Adipocyte (in vitro differentiated cells): ENCODE data around the gene IRF2BPL.

ENCODE experiments used
- DNase-seq: peaks from one replicate; pipeline ENCODE4 v3.0.0-alpha.2; 2015; ENCODE audit warnings: low read depth
- H3K27me3 ChIP-seq: replicated peaks from 2 replicates; pipeline ENCODE4 v1.7.0; 2013; ENCODE audit warnings: mild to moderate bottlenecking, low read length, moderate library complexity; ENCODE audit not compliant: control insufficient read depth, insufficient read depth
- H3K36me3 ChIP-seq: 2 replicates; pipeline ENCODE4 v1.7.0; 2013; ENCODE audit warnings: low read length, mild to moderate bottlenecking, moderate library complexity; ENCODE audit not compliant: control insufficient read depth, insufficient read depth, severe bottlenecking
- H3K4me1 ChIP-seq: 2 replicates; pipeline ENCODE4 v1.7.0; 2013; ENCODE audit warnings: mild to moderate bottlenecking, low read length, moderate library complexity; ENCODE audit not compliant: control insufficient read depth, insufficient read depth
- H3K4me3 ChIP-seq: 2 replicates; pipeline ENCODE4 v1.7.0; 2013; ENCODE audit warnings: mild to moderate bottlenecking, low read length, moderate library complexity
- H3K9ac ChIP-seq: 2 replicates; pipeline ENCODE4 v1.7.0; 2013; ENCODE audit warnings: mild to moderate bottlenecking, low read length, moderate library complexity
- H3K9me3 ChIP-seq: 2 replicates; pipeline ENCODE4 v1.7.0; 2013; ENCODE audit warnings: mild to moderate bottlenecking, low read length, moderate library complexity; ENCODE audit not compliant: control insufficient read depth

Gene IRF2BPL

DNA sequence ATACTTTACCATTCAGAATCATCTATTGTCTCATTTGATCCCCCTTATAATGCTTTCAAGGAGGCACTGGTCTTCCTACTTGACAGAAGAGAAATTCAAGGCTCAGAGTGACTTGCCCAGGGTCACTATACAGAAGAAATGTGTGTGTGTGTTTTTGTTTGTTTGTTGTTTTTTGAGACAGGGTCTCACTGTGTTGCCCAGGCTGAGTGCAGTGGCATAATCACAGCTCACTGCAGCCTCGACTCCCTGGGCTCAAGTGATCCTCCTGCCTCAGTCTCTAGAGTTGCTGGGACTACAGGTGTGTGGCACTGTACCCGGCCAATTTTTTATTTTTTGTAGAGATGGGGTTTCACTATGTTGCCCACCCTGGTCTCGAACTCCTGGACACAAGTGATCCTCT lies 22.9 kb downstream of the IRF2BPL start:
- Histone ChIP-seq H3K9me3 (no peaks in the 10 kb centered on the region), H3K9ac (no peak overlapping the region), H3K36me3 (no peaks in the 10 kb centered on the region), H3K27me3 (no peaks in the 10 kb centered on the region), H3K4me1 (peaks cover 30% of the 10 kb centered on the region), H3K4me3 (no peak overlapping the region)
- DNase-seq, result no peak

DNA sequence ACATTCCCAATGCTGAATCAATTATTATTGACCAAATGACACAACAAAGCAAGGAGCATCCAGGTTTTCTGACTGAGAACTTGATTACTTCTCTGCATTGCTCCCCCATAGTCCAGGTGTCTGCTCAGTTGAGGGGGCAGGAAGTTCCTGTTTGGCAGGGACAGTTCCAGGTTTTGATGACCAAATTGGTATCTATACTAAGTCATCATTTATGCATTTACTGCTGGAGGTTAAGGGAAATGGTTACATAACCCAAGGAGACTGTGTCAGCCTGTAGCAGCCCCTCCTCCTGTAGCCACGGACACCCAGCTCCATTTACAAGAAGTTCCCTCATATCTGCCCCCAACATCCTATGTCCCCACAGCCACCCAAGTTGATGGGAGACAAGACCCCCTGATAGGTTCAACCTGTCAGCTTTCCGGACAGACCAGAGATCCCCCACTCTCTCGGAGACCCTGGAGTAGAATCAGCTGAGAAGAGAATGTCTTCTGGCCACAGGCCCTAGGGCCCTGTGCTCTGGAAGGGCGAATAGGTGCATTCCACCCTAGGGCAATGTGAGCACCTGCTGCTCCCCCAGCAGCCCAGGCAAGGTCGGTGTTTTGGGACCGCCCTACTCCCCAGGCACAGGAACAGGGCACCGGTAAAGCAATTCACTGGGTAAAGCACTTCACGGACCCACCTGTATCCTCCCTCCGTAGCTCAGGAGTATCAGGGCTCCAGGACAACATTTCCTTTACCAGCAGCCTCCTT lies 23.6 kb downstream of the IRF2BPL start:
- peaks cover 33% of the 10 kb centered on the region for H3K4me1 ChIP-seq
- H3K27me3 ChIP-seq, result no peaks in the 10 kb centered on the region
- no peaks in the 10 kb centered on the region for H3K36me3 ChIP-seq
- no peak overlapping the region for H3K4me3 ChIP-seq
- DNase-seq, result no peak
- H3K9me3 ChIP-seq, result no peaks in the 10 kb centered on the region
- H3K9ac ChIP-seq, result no peak overlapping the region

DNA sequence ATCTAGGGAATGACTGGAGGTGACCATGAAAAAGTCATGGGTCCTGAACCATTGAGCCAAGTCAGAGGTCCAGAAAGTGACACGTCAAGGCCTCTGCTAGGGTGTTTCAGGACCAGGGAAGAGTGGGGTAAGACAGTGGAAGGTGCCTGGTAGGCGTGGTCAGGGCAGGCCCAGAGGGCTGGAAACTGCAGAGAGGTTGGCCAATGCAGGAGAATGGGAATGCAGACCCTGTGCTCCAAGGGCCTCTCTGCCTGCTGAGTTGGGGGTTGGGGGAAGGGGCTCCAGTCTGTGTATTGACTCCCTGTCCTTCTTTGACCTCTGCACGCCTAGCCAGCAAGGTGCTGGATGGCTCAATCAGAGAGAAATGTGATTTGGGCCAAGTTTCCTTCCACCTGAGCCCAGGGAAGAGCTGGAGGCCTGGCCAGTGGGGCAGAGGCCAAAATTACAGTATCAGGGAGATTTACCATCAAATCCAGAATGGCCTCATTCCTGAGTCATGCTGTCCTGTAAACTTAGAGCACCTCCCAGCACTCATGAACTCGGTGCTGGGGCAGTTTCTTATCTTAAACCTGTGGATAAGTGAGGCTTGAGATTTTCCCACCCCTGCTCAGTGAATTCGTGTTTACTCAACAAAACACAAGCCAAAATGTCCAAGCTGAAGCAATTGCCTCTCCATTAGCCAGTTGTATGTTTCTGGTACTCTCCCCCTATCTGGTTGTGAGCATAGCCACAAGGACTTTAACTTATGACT lies 24.4 kb downstream of the IRF2BPL start:
- no peak overlapping the region for H3K4me3 ChIP-seq
- H3K4me1 ChIP-seq, result peaks cover 28% of the 10 kb centered on the region
- H3K27me3 ChIP-seq, result no peaks in the 10 kb centered on the region
- DNase-seq, result peak; percentile 5
- no peaks in the 10 kb centered on the region for H3K9me3 ChIP-seq
- H3K36me3 ChIP-seq, result no peaks in the 10 kb centered on the region
- no peak overlapping the region for H3K9ac ChIP-seq

DNA sequence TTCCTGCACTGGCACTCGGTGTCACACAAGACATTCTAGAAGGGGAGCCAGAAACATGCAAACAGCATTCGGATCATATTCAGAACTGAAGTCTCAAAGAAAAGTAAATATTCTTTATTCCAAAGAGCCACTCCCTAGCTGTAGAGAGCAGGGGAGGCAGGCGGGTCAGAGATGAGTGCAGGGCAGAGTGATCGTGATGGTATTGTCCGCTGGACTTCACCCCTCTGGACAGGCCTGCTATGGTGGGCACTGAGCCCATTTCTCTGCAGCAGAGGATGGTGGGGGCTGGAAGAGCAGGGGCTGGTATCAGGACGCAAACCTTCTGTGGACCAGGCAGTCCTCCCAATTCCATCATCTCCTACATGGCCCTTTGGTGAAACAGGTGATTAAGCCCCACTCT lies 25.6 kb downstream of the IRF2BPL start:
- Histone ChIP-seq H3K9me3 (no peaks in the 10 kb centered on the region), H3K9ac (no peak overlapping the region), H3K4me1 (peaks cover 19% of the 10 kb centered on the region), H3K4me3 (no peak overlapping the region), H3K27me3 (no peaks in the 10 kb centered on the region), H3K36me3 (no peaks in the 10 kb centered on the region)
- DNase-seq, result no peak

DNA sequence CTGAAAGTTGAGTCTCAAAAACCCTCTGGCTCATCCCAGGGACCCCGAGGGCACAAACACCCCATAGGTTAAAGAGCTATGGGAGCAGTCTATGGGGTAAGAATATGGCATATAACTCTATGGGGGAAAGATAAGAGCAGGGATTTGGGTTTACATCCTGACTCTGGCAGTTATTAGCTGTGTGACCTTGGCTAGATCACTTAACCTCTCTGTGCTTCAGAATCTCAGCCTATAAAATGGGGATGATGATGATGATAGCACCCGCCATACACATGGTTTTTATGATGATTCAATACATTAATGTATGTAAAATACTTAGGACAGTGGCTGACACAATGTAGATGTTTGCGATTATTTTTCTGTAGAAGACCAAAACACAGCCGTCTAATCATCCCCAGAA lies 26.2 kb downstream of the IRF2BPL start:
- H3K9ac ChIP-seq, result no peak overlapping the region
- no peaks in the 10 kb centered on the region for H3K9me3 ChIP-seq
- H3K27me3 ChIP-seq, result no peaks in the 10 kb centered on the region
- no peak overlapping the region for H3K4me3 ChIP-seq
- no peak for DNase-seq
- H3K36me3 ChIP-seq, result no peaks in the 10 kb centered on the region
- peaks cover 14% of the 10 kb centered on the region for H3K4me1 ChIP-seq

DNA sequence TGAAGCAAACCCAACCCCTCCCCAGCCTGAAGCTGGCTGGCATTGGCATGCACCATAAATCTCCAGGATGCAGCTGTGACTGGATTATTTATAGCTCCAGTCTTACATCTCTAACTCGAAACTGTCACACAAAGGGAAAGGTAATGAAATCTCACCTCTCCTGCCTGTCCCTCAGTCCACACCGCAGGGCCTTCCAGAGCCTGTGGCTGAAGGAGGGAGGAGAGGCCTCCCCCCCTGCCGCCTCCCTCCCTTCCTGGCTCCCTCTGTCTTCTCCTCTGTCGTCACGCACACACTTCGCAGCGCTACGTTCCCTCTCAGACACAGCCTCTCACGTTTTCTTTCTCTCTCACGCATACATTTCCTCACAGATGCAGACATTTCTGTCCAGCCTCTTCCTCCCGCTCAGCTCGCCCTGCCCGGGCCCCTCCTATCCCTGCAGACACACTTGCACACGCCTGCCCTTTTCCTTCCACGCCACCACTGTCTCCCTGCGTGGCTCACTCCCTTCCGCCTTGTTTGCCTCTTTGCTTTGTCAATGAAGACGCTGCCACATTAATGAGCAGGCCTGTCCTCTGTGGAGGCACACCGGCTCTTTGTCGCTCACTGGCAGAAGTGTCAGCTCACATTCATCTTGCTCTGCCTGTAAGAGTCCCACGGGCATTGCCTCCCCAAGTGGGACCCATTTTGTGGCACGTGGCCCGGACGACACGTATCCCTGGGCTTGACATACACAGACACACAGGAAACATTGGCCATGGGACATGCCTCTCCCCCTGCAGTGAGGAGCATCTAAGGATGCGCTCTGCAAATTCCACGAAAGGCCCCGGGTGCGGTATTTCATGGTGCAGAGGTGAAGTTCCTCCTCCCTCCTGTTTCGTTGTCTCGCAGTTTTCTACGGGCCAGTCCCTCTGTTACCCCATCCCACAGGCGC lies 27.9 kb downstream of the IRF2BPL start:
- peak; percentile 62 for DNase-seq

DNA sequence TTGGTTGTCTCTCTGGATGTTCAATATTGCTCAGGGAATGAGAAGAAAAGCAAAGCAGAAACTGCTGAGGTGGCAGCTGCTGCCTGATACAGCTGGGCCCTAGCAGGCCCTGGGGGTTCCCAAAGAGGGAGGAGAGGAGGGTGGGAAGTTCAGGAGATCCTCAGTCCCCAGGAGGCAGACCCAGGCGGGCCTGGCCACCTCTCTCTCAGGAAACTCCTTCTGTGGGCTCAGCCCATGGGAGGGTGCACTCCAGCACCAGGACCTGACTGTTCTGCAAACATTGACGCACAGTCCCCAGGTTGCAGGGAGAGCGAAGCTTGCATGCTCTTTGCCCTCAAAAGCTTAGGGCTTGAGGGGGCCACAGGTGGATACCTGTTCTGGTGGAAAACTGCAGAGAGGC lies 29.6 kb downstream of the IRF2BPL start:
- H3K27me3 ChIP-seq, result no peaks in the 10 kb centered on the region
- H3K9me3 ChIP-seq, result no peaks in the 10 kb centered on the region
- no peak overlapping the region for H3K9ac ChIP-seq
- H3K4me1 ChIP-seq, result peaks cover 8% of the 10 kb centered on the region
- H3K4me3 ChIP-seq, result no peak overlapping the region
- no peaks in the 10 kb centered on the region for H3K36me3 ChIP-seq
- DNase-seq, result no peak

More for the DNA sequence above, 27.9 kb downstream of the IRF2BPL start:
- no peaks in the 10 kb centered on the region for H3K9me3 ChIP-seq
- no peaks in the 10 kb centered on the region for H3K27me3 ChIP-seq
- H3K4me3 ChIP-seq, result peak overlapping the region; percentile 59
- H3K9ac ChIP-seq, result peak overlapping the region; percentile 69
- peaks cover 8% of the 10 kb centered on the region for H3K4me1 ChIP-seq
- no peaks in the 10 kb centered on the region for H3K36me3 ChIP-seq

DNA sequence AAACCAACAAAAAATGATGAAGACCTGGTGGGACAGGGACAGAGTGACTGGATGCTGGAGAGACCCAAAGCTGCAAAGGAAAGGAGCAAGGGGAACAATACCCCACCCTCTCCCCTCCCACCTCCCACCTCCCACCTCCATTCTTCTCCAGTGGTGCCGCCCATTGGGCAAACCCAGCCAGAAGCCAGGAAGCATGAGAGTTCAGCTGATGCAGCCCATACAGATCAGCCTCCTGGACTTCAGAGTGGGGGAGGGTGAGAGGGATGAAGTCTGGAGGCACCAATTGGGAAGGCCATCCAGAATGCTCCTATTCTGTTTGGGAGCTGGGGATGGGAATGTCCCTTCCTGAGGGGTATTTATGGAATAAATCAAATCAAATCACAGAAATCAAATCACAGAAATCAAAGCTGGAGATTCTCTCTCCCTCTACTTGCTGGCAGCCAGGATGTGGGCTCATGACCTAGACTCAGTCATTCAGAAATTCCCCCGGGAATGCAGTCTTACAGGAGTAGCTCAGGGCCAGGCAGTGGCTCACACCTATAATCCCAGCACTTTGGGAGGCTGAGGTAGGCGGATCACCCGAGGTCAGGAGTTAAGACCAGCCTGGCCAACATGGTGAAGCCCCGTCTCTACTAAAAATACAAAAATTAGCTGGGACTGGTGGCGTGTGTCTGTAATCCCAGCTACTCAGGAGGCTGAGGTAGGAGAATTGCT lies 31.1 kb downstream of the IRF2BPL start:
- H3K9me3 ChIP-seq, result no peaks in the 10 kb centered on the region
- H3K27me3 ChIP-seq, result no peaks in the 10 kb centered on the region
- no peak overlapping the region for H3K9ac ChIP-seq
- no peak overlapping the region for H3K4me3 ChIP-seq
- peaks cover 8% of the 10 kb centered on the region for H3K4me1 ChIP-seq
- no peak for DNase-seq
- H3K36me3 ChIP-seq, result no peaks in the 10 kb centered on the region

DNA sequence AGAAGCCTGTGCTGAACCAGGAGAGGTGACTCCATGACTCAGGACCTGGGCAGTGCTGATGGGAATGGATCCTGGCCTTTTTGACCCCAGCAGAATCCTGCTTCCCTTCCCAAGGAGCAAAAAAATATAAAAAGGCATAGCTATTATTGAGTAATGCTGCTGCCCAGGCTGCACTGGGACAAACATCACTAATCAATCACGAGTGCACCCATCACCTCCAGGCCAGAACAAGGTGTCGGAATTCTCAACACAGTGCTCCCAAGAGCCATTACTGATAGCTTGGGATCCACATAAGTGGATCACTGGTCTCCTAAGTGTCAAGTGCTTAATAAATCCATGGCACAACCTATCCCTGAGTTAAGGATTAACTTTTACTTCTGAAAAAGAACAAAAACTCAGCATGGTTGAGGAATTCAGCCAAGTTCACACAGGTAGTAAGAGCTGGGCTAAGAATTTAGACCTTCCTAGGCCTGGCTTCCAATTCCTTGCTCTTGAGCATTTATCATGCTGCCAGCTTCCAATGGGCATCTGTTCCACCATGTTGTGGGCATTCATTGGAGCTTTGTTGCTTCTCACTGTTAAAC lies 31.9 kb downstream of the IRF2BPL start:
- Histone ChIP-seq H3K27me3 (no peaks in the 10 kb centered on the region), H3K4me3 (no peak overlapping the region), H3K36me3 (no peaks in the 10 kb centered on the region), H3K4me1 (peaks cover 8% of the 10 kb centered on the region), H3K9ac (no peak overlapping the region), H3K9me3 (no peaks in the 10 kb centered on the region)
- no peak for DNase-seq

DNA sequence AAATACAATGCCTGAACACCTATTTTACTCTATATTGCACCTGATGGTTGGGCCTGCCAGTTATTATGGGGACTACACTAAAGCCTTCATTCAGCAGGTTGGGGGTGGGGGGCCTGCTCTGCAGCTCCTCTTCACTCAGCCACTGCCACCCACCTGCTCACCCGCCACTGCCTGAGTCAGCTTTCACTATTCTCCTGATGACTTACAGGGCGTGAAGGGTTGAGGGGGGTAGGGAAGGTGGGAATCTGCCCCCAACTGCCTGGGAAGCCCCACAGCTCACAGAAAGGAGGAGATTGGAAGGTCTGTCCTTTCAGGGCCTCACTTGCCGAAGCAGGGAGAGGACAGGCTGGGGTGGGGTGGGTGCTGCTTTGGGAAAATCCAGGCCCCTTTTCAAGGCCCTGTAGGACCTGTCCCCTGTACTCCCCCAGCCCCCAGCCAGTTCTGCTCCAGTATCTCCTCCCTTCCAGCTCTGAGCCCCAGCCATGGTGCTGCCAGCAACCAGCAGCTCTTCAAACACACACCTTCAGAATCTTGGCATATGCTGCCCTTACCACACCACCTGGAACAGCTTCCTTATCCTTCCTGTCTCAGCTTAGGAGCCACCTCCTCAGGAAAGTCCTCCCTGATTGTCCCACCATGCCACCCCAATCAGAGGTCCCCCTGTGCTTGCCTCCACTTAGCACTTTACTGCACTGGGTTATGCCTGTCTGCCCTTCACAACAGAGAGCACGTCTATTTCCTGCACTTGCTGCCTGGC lies 33.1 kb downstream of the IRF2BPL start:
- H3K36me3 ChIP-seq, result no peaks in the 10 kb centered on the region
- no peak for DNase-seq
- peaks cover 3% of the 10 kb centered on the region for H3K4me1 ChIP-seq
- no peaks in the 10 kb centered on the region for H3K9me3 ChIP-seq
- no peak overlapping the region for H3K9ac ChIP-seq
- no peak overlapping the region for H3K4me3 ChIP-seq
- H3K27me3 ChIP-seq, result no peaks in the 10 kb centered on the region
